Activated T-helper 2 cell treated with anti-CD3 and anti-CD28 coated beads, Interferon-gamma antibody, Interleukin-2, Interleukin-4, amounts not matched to agents 10 μg/mL and 5 μg/mL and 100 μg/mL, durations not matched to agents 14 hours and 24 hours and 36 hours (primary cell): ENCODE data around the gene TCP10L. TPM values are rescaled to one million over a fixed set of nuclear protein-coding genes. Genes with fewer than 3 reads are reported as not detected.
"Not testable (repeated sequence)": the region's sequence is repeated elsewhere in the genome, so short reads cannot be mapped to it uniquely, and the experiment has no call there.

Experiments
- DNase-seq: peaks from one replicate; pipeline ENCODE4 v3.0.0; 2021; ENCODE audit warnings: low spot score
- H3K27ac Mint-ChIP-seq: one replicate; pipeline ENCODE4 v1.8.0; 2021; ENCODE audit warnings: mixed read lengths
- H3K27me3 Mint-ChIP-seq: one replicate; pipeline ENCODE4 v1.8.0; 2021; ENCODE audit warnings: low read depth, mixed read lengths
- H3K36me3 Mint-ChIP-seq: one replicate; pipeline ENCODE4 v1.8.0; 2021; ENCODE audit warnings: low read depth, mixed read lengths
- H3K4me1 Mint-ChIP-seq: one replicate; pipeline ENCODE4 v1.8.0; 2021; ENCODE audit warnings: low read depth, mixed read lengths
- H3K4me3 Mint-ChIP-seq: one replicate; pipeline ENCODE4 v1.8.0; 2021; ENCODE audit warnings: low read depth, mild to moderate bottlenecking, moderate library complexity, mixed read lengths
- H3K9me3 Mint-ChIP-seq: one replicate; pipeline ENCODE4 v1.8.0; 2021; ENCODE audit warnings: mixed read lengths
- intact Hi-C: fragments of 100-400 bp; cut with micrococcal nuclease; formaldehyde crosslinking; loops from one replicate; pipeline ENCODE4 v1.15.1; 2023
- total RNA-seq: library from RNA; stranded (reverse); gene quantifications from 2 replicates; pipeline ENCODE4 v1.2.3, GENCODE V29; 2022

Gene TCP10L
- total RNA-seq, 1 donor from 2014 or later = 1.3 TPM

DNA sequence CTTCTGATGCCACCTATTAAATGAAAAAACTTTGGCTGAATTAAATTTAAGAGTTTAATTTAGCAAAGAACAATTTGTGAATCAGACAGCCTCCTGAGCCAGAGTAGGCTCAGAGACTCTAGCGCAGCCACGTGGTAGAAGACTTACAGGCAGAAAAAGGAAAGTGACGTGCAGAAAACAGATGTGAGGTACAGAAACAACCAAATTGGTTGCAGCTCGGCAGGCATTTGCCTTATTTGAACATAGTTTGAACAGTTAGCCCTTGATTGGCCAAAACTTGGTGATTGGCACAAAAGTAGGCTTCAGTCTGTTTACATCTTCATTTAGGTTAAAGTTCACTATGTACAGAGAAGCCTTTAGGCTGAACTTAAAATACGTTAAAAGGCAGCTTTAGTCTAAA is 22.9 kb downstream of the TCP10L start:
- H3K27ac Mint-ChIP-seq = no peak overlapping the region
- DNase-seq = no peak
- H3K9me3 Mint-ChIP-seq = peaks cover 13% of the 10 kb centered on the region
- H3K36me3 Mint-ChIP-seq = peaks cover 9% of the 10 kb centered on the region
- intact Hi-C loops = no loop called here
- H3K4me3 Mint-ChIP-seq = no peak overlapping the region
- H3K27me3 Mint-ChIP-seq = peaks cover 14% of the 10 kb centered on the region
- peaks cover 2% of the 10 kb centered on the region for H3K4me1 Mint-ChIP-seq

DNA sequence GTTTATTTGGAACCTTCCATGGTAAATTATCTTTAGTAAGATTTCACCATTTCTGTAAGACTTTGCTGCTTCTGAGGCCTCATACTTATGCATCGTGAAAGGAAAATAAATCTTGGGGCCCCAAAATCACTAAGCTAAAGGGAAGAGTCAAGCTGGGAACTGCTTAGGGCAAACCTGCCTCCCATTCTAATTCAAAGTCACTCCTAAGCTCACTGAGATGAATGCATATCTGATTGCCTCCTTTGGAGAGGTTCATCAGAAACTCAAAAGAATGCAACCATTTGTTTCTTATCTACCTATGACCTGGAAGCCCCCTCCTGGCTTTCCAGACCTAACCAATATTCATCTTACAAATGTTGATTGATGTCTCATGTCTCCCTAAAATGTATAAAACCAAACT is 23.8 kb downstream of the TCP10L start:
- H3K4me1 Mint-ChIP-seq, H3K4me3 Mint-ChIP-seq, DNase-seq, H3K27ac Mint-ChIP-seq, intact Hi-C loops, H3K36me3 Mint-ChIP-seq: not testable (repeated sequence)
- peaks cover 13% of the 10 kb centered on the region for H3K9me3 Mint-ChIP-seq
- H3K27me3 Mint-ChIP-seq = peaks cover 14% of the 10 kb centered on the region

DNA sequence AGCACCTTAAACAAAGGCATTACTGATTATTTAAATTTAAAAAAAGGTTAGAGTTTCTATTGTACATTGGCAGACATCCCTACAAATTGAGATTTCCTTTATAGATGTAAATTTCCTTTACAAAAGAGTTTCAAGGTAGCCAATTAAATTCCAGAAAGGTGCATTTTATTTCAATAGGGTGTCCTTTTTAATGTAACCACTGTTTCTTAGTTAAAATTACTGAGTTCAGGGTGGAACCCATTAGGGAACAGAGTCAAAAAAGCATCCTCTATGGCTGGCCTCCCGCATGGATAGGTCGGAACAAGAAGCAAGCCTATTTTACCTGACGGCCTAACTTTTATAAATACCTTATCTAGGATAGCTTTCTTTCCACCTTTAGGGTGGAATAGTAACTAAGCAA is 24.4 kb downstream of the TCP10L start:
- intact Hi-C loops = no loop called here
- Mint-ChIP-seq H3K36me3 (peaks cover 9% of the 10 kb centered on the region), H3K27ac (no peak overlapping the region), H3K27me3 (peaks cover 14% of the 10 kb centered on the region), H3K4me1 (peaks cover 2% of the 10 kb centered on the region), H3K9me3 (peaks cover 13% of the 10 kb centered on the region), H3K4me3 (no peak overlapping the region)
- DNase-seq = no peak

DNA sequence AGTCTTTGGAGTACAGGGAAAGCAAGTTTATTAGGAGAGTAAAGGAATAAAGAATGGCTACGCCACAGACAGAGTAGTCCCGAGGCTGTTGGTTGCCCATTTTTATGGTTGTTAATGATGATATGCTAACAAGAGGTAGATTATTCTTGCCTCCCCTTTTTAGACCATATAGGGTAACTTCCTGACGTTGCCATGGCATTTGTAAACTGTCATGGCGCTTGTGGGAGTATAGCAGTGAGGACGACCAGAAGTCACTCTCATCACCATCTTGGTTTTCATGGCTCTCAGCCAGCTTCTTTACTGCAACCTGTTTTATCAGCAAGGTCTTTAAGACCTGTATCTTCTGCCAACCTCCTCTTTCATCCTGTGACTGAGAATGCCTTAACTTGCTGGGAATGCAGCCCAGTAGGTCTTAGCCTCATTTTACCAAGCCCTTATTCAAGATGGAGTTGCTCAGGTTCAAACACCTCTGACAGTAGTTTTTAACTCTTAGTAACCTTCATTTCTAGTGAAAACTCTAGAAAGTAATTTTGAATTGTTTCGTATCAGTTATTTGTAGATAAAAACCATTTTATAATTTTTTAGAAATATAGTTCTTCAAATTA is 26.2 kb downstream of the TCP10L start:
- intact Hi-C loops = no loop called here
- no peak overlapping the region for H3K27ac Mint-ChIP-seq
- H3K36me3 Mint-ChIP-seq = no peaks in the 10 kb centered on the region
- no peaks in the 10 kb centered on the region for H3K9me3 Mint-ChIP-seq
- peaks cover 1% of the 10 kb centered on the region for H3K27me3 Mint-ChIP-seq
- H3K4me1 Mint-ChIP-seq = peaks cover 2% of the 10 kb centered on the region
- no peak overlapping the region for H3K4me3 Mint-ChIP-seq
- DNase-seq = no peak

DNA sequence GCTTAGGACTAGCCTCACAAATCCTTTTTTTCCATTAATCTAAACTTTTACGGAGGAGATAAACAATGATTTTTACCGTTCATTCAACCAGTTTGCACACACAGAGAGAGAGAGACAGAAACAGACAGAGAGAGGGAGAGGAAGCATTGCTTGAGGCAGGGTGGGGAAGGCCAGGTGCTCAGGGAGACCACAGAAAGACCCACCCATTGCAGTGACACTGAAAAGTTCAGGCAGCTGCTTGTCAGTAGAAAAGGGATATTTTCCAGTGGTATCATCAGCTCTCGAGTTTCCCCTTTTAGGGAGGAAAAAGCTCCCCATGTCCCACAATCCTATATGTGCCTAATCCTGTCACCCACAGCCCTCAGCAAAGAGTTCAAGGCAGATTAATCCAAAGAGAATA is 27.2 kb downstream of the TCP10L start:
- no peak for DNase-seq
- H3K27me3 Mint-ChIP-seq = peaks cover 1% of the 10 kb centered on the region
- no peaks in the 10 kb centered on the region for H3K9me3 Mint-ChIP-seq
- H3K27ac Mint-ChIP-seq = no peak overlapping the region
- intact Hi-C loops = no loop called here
- H3K4me3 Mint-ChIP-seq = no peak overlapping the region
- H3K4me1 Mint-ChIP-seq = peaks cover 2% of the 10 kb centered on the region
- no peaks in the 10 kb centered on the region for H3K36me3 Mint-ChIP-seq

DNA sequence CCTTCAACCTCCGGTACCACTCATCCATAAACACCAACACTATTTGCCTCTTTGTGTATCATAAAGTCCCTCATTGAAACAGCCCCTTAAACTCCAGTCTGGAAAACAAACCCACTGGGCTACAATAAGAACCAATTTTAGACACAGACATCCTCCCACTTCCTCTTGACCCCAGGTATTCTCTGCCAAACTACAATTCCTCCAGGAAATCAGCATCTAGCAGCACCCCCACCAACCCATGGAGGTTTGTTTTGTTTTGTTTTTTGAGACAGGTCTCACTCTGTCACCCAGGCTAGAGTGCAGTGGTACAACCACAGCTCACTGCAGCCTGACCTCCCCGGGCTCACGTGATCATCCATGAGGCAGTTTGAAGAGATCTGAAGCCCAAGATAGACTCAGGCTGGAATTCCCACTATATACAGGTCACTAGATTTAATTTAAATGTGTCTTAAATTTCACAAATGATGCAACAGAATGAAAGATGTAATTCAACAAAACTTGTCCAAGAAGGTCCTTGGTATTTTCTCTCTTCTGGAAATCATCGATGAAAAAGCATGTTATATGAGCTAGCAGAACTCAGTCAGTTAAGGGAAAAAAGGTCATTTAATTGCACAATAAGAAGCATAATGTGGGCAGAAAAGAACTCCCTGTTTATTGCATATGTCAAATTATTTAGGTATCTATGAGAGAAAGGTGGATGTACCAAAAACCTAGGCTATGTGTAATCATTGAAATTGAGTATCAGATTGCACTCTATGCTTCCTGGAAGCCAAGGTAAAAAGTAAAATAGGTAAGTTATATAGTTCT is 30.3 kb downstream of the TCP10L start:
- no peaks in the 10 kb centered on the region for H3K4me1 Mint-ChIP-seq
- peaks cover 5% of the 10 kb centered on the region for H3K27me3 Mint-ChIP-seq
- no peak for DNase-seq
- no peaks in the 10 kb centered on the region for H3K36me3 Mint-ChIP-seq
- H3K27ac Mint-ChIP-seq = no peak overlapping the region
- no peaks in the 10 kb centered on the region for H3K9me3 Mint-ChIP-seq
- no peak overlapping the region for H3K4me3 Mint-ChIP-seq
- intact Hi-C loops = no loop called here

DNA sequence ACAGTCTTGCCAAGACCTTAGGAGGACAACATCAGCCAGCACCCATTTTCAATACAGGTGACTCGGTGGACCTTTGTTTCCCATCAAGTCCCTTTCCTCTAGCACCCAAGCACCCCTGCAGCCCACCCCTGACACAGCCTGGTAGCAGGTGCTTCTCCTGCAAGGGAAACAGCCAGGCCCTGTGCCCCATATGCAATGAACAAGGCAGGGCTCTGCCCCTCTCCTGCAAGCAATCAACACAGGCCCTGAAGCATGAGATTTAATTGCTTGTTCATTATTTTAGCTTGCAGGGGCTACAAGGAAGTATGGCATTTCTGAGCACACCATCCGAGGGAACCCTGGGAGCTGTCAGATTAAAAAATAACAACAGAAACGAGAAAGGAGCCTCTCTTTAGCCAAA is 35.4 kb downstream of the TCP10L start:
- DNase-seq = no peak
- Mint-ChIP-seq H3K9me3 (no peaks in the 10 kb centered on the region), H3K36me3 (no peaks in the 10 kb centered on the region), H3K27me3 (peaks cover 11% of the 10 kb centered on the region), H3K4me1 (no peaks in the 10 kb centered on the region), H3K27ac (no peak overlapping the region), H3K4me3 (no peak overlapping the region)
- intact Hi-C loops = no loop called here

DNA sequence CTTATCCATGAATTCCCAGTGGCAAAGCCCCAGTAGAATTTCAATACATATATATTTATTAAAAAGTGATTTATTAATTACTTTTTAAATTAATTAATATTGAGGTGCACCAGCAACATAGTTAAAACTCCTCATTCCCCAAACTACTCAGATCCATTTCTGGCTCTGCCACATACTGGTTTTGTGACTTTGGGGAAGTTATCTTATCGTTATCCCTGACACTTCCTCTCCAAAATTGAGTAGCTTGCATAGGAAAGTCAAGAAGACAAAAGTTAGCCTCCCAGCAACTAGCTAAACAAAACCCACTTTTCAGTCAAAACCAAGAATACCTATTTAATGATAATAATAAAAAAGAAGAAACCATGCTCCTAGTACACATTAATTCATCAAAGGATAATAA is 35.9 kb downstream of the TCP10L start:
- DNase-seq = no peak
- Mint-ChIP-seq H3K4me1 (no peaks in the 10 kb centered on the region), H3K9me3 (no peaks in the 10 kb centered on the region), H3K27ac (no peak overlapping the region), H3K4me3 (no peak overlapping the region), H3K27me3 (peaks cover 11% of the 10 kb centered on the region), H3K36me3 (no peaks in the 10 kb centered on the region)
- intact Hi-C loops = no loop called here

DNA sequence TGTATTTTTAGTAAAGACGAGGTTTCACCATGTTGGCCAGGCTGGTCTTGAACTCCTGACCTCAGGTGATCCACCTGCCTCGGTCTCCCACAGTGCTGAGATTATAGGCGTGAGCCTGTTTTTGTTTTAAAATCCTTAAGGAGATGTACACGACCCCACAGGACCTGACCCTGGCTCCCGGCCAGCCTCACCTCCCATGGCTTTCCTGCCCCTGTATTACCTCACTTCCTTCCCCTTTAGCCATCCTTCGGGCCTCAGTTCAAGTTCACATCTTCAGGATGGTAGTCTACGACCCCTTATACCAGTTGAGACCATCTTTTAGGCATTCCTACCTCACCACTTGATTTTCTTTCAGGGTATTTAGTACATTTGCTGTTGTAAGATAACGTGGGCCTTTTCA is 36.3 kb downstream of the TCP10L start:
- no peak overlapping the region for H3K27ac Mint-ChIP-seq
- intact Hi-C loops = no loop called here
- no peaks in the 10 kb centered on the region for H3K36me3 Mint-ChIP-seq
- H3K4me1 Mint-ChIP-seq = no peaks in the 10 kb centered on the region
- DNase-seq = no peak
- no peak overlapping the region for H3K4me3 Mint-ChIP-seq
- H3K9me3 Mint-ChIP-seq = no peaks in the 10 kb centered on the region
- peaks cover 11% of the 10 kb centered on the region for H3K27me3 Mint-ChIP-seq

DNA sequence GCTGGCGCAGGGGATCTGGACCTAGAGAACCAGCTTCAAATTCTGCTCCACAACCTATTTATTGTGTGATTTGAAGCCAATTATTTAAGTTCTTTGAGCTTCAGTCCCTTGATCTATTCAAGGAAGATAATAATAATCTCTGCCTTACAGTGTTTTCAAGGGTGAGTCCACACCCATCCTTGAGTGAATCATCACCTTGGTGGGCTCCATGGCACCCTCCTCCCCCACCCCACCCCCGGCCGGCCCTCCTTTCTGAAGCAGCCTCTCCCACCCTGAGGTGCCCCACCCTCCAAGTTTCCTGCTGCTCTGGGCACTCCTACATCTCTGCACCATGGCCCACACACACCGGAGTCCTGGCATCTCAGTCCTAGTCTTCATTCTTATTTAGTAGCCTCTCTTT is 38.3 kb downstream of the TCP10L start:
- intact Hi-C loops = no loop called here
- H3K9me3 Mint-ChIP-seq = no peaks in the 10 kb centered on the region
- H3K4me1 Mint-ChIP-seq = no peaks in the 10 kb centered on the region
- H3K4me3 Mint-ChIP-seq = no peak overlapping the region
- no peaks in the 10 kb centered on the region for H3K36me3 Mint-ChIP-seq
- no peak overlapping the region for H3K27ac Mint-ChIP-seq
- DNase-seq = no peak
- peaks cover 11% of the 10 kb centered on the region for H3K27me3 Mint-ChIP-seq

DNA sequence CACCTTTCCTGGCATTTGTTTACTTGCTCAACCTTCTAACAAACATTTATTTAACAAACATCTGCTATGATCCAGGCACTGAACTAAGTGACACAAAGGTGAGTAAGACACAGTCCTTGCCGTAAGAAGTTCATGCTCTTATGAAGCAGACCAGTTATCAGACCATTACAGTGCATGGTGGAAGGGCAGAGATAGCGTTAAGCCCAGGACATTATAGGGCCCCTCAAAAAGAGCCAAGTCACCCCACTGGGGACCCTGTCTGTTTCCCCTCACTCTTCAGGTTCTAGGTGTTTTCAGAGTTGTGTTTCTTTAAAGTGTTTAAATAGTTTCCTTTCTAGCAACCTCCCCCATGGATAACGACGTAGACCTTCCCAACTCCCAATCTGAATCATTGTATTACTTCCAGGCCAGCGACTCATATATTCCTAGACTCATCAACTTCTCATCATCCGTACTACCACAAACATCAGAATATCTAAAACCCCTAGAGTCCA is 39.3 kb downstream of the TCP10L start:
- Mint-ChIP-seq H3K4me3 (no peak overlapping the region), H3K4me1 (no peaks in the 10 kb centered on the region), H3K36me3 (no peaks in the 10 kb centered on the region), H3K27me3 (peaks cover 8% of the 10 kb centered on the region), H3K27ac (no peak overlapping the region), H3K9me3 (no peaks in the 10 kb centered on the region)
- DNase-seq = no peak
- intact Hi-C loops = no loop called here

DNA sequence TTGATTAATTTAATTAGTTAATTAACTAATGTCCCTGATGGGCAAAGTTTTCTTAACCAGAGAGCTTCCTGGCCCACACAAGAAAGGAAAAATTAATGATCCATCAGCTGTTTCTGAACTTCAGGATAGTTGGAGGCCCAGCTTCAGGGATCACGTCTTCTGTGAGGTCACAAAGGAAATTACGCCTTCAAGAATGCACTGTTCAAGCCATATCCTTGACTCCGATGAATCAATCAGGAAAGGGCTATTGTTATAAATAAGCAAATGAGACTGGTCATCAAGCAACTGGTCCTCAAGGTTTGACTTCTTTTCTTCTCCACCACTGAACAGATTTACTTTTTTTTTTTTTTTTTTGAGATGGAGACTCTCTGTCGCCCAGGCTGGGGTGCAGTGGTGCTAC is 40.6 kb downstream of the TCP10L start:
- peaks cover 4% of the 10 kb centered on the region for H3K27me3 Mint-ChIP-seq
- DNase-seq = no peak
- H3K36me3 Mint-ChIP-seq = no peaks in the 10 kb centered on the region
- no peaks in the 10 kb centered on the region for H3K4me1 Mint-ChIP-seq
- no peaks in the 10 kb centered on the region for H3K9me3 Mint-ChIP-seq
- H3K27ac Mint-ChIP-seq = no peak overlapping the region
- intact Hi-C loops = no loop called here
- no peak overlapping the region for H3K4me3 Mint-ChIP-seq

DNA sequence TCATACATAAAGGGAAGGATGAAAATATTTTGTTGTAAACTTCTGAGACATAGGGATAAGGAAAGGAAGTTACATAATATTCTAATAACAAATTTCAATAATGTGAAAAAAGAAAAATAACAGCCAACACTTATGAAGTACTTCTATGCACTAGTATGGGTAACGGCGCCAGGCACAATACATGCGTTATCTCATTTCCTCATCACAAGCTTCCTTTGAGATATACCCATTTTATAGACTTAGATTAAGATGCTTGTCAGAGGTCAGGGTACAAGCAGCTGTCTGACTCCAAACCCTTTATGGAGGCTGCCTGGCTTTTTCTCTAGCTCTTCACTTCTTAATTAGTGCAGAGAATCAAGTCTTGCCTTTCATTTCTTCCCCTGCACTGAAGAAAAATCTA is 41.3 kb downstream of the TCP10L start:
- Mint-ChIP-seq H3K4me3 (no peak overlapping the region), H3K36me3 (no peaks in the 10 kb centered on the region), H3K9me3 (no peaks in the 10 kb centered on the region), H3K4me1 (no peaks in the 10 kb centered on the region), H3K27me3 (peaks cover 3% of the 10 kb centered on the region), H3K27ac (no peak overlapping the region)
- DNase-seq = no peak
- intact Hi-C loops = no loop called here
